Keratinocyte (primary cell): ENCODE data around the gene STIM1. TPM values are rescaled to one million over a fixed set of nuclear protein-coding genes. Genes with fewer than 3 reads are reported as not detected.

Source experiments
- DNase-seq: peaks from one replicate; pipeline ENCODE4 v3.0.0-alpha.2; 2011; ENCODE audit warnings: low read depth, missing footprints, low spot score
- FAIRE-seq: peaks from 2 replicates; lab custom pipeline; 2011; peaks lifted over from hg19 to GRCh38; lab: Jason Lieb, UNC
- H2AFZ ChIP-seq: 2 replicates; pipeline ENCODE4 v1.6.0; 2012; ENCODE audit warnings: low read length, control low read depth, inconsistent platforms; ENCODE audit not compliant: control insufficient read depth
- H3K27ac ChIP-seq: 2 replicates; pipeline ENCODE4 v1.5.1; 2011; ENCODE audit warnings: low read length; ENCODE audit not compliant: control insufficient read depth, insufficient read depth
- H3K27me3 ChIP-seq: 3 replicates; pipeline ENCODE4 v1.6.0; 2011; ENCODE audit warnings: low read length; ENCODE audit not compliant: control insufficient read depth, insufficient read depth; ENCODE audit errors: extremely low read depth
- H3K36me3 ChIP-seq, 2 experiments: 2 replicates in 1 of 2; 3 replicates in 1 of 2; pipeline ENCODE4 v1.5.1; 2011; ENCODE audit warnings: low read length in 2 of 2, mild to moderate bottlenecking in 1 of 2; ENCODE audit not compliant: control insufficient read depth in 2 of 2, insufficient read depth in 2 of 2; ENCODE audit errors: extremely low read depth in 1 of 2
- H3K4me1 ChIP-seq: 3 replicates; pipeline ENCODE4 v1.5.1; 2011; ENCODE audit warnings: low read length; ENCODE audit not compliant: control insufficient read depth, insufficient read depth; ENCODE audit errors: extremely low read depth
- H3K4me2 ChIP-seq: 3 replicates; pipeline ENCODE4 v1.6.0; 2011; ENCODE audit warnings: low read depth, low read length; ENCODE audit not compliant: control insufficient read depth, insufficient read depth; ENCODE audit errors: extremely low read depth
- H3K4me3 ChIP-seq, 3 experiments: fragments of 200-600 bp in 1 of 3; sonication (generic) in 1 of 3; 2 replicates in 2 of 3; 3 replicates in 1 of 3; pipeline ENCODE4 v1.5.1; 2011 to 2016; ENCODE audit warnings: low read length in 3 of 3, mild to moderate bottlenecking in 3 of 3, control low read depth in 2 of 3, inconsistent platforms in 1 of 3, low read depth in 1 of 3, mixed read lengths in 1 of 3, mixed run types in 1 of 3, moderate library complexity in 1 of 3; ENCODE audit not compliant: control insufficient read depth in 2 of 3, insufficient read depth in 2 of 3; ENCODE audit errors: extremely low read depth in 1 of 3
- H3K79me2 ChIP-seq: 2 replicates; pipeline ENCODE4 v1.6.0; 2012; ENCODE audit warnings: low read length; ENCODE audit not compliant: control insufficient read depth, insufficient read depth
- H3K9ac ChIP-seq: 3 replicates; pipeline ENCODE4 v1.6.0; 2011; ENCODE audit warnings: low read length; ENCODE audit not compliant: control insufficient read depth, insufficient read depth; ENCODE audit errors: extremely low read depth
- H3K9me1 ChIP-seq: 3 replicates; pipeline ENCODE4 v1.6.0; 2011; ENCODE audit warnings: low read length; ENCODE audit not compliant: control insufficient read depth, insufficient read depth; ENCODE audit errors: extremely low read depth
- H3K9me3 ChIP-seq: 2 replicates; pipeline ENCODE4 v1.5.1; 2012; ENCODE audit warnings: low read depth, low read length; ENCODE audit not compliant: control insufficient read depth
- H4K20me1 ChIP-seq: 3 replicates; pipeline ENCODE4 v1.6.0; 2011; ENCODE audit warnings: low read length; ENCODE audit not compliant: control insufficient read depth, insufficient read depth; ENCODE audit errors: extremely low read depth
- EZH2 ChIP-seq: IDR thresholded peaks from one replicate; pipeline ENCODE4 v1.6.1; 2012; ENCODE audit warnings: inconsistent platforms, mild to moderate bottlenecking, low read length, moderate library complexity
- dilution Hi-C: fragments of 300-500 bp; cut with MboI; formaldehyde crosslinking; loops from one replicate; pipeline ENCODE4 v1.7.0; 2020; ENCODE audit warnings: low sequenced_read_pairs; ENCODE audit not compliant: extremely low pct_ligation_motif_present
- polyA plus RNA-seq, 5 experiments: library from polyadenylated mRNA; depleted of rRNA in 3 of 5; stranded (reverse) in 3 of 5; stranded (forward) in 1 of 5; unstranded in 1 of 5; fragments of >200 nt; gene quantifications; 1 replicate in 1 of 5; 2 replicates in 3 of 5; 3 replicates in 1 of 5; pipeline versions ENCODE4 v1.2.1 to v1.2.3, GENCODE V29; 2011 to 2012; ENCODE audit warnings: missing spikeins in 2 of 5, low read depth in 1 of 5, low replicate concordance in 1 of 5
- TF ChIP-seq, protein P1 (sequence below), 3 experiments: IDR thresholded peaks in 1 of 3; conservative IDR thresholded peaks in 1 of 3; optimal IDR thresholded peaks in 1 of 3; 2 replicates in 2 of 3; 3 replicates in 1 of 3; pipeline versions ENCODE3 to v1.5.1; 2011; ENCODE audit warnings: low read length in 3 of 3, mild to moderate bottlenecking in 3 of 3, moderate library complexity in 2 of 3, control low read depth in 1 of 3, inconsistent platforms in 1 of 3; ENCODE audit not compliant: insufficient read depth in 2 of 3; ENCODE audit errors: extremely low read depth in 1 of 3

The STIM1 gene
- polyA plus RNA-seq, 1 donor (not counting 4 experiments of a cell fraction or from before 2014, with no cell fraction given), result 23.7 TPM

DNA sequence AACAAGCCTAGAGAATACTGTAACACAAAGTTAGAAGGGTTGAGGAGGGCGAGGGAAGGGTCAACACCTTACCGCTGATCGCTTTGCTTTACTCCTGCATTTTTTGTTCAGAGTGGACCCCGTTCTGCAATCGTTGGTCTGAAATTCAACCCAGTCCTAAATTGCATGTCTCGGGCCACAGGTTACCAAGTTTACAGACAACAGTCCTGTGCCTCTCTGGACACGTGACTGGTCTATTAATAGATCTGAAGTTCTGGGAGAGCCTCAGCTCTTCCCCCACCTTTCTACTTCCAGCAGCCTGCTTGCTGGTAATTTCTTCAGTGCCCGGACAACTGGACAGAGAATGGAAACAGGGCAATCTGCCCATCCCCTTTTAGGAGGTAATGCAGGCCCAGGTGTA lies 74.2 kb downstream of the STIM1 start:
- TF ChIP-seq, protein P1, sequence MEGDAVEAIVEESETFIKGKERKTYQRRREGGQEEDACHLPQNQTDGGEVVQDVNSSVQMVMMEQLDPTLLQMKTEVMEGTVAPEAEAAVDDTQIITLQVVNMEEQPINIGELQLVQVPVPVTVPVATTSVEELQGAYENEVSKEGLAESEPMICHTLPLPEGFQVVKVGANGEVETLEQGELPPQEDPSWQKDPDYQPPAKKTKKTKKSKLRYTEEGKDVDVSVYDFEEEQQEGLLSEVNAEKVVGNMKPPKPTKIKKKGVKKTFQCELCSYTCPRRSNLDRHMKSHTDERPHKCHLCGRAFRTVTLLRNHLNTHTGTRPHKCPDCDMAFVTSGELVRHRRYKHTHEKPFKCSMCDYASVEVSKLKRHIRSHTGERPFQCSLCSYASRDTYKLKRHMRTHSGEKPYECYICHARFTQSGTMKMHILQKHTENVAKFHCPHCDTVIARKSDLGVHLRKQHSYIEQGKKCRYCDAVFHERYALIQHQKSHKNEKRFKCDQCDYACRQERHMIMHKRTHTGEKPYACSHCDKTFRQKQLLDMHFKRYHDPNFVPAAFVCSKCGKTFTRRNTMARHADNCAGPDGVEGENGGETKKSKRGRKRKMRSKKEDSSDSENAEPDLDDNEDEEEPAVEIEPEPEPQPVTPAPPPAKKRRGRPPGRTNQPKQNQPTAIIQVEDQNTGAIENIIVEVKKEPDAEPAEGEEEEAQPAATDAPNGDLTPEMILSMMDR (optimal IDR thresholded peaks at IDR 0.05 in 1 of 3, IDR thresholded peaks at IDR 0.05 in 1 of 3, conservative IDR thresholded peaks at IDR 0.05 in 1 of 3; ENCODE audit: extremely low read depth in 1 of 3, insufficient read depth in 2 of 3, low read length in 3 of 3), result no peak
- no peak for TF ChIP-seq EZH2
- Histone ChIP-seq H3K27me3 (no peaks in the 10 kb centered on the region), H3K79me2 (peaks cover 18% of the 10 kb centered on the region), H3K9me1 (no peaks in the 10 kb centered on the region), H3K4me2 (no peak overlapping the region), H3K27ac (no peak overlapping the region), H4K20me1 (no peaks in the 10 kb centered on the region), H3K36me3 (peaks cover 0 to 3% of the 10 kb centered on the region in 2 experiments), H2AFZ (no peak overlapping the region), H3K9me3 (no peaks in the 10 kb centered on the region), H3K4me1 (peaks cover 8% of the 10 kb centered on the region), H3K9ac (no peak overlapping the region), H3K4me3 (no peak overlapping the region)
- FAIRE-seq (no peak), DNase-seq (no peak)
- dilution Hi-C loops, result no loop called here

DNA sequence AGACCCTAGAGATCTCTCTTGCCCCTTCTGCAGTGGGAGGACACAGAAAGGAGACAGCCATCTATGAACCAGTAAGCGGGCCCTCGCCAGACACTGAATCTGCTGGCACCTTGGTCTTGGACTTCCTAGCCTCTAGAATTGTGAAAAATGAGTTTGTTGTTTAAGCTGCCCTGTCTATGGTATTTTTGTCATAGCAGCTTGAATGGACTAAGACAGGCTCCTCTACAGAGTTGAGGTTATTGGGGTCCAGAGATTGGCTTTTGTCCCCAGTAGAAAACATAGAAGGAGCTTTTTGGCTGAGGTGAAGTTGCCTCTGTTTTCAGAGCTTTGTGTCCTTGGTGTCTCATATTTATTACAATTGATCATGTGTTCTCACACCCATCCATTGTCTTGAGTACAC lies 77.2 kb downstream of the STIM1 start:
- FAIRE-seq, result no peak
- no peaks in the 10 kb centered on the region for H4K20me1 ChIP-seq
- no peak overlapping the region for H2AFZ ChIP-seq
- peaks cover 0 to 3% of the 10 kb centered on the region in 2 experiments for H3K36me3 ChIP-seq
- no peak for TF ChIP-seq EZH2
- TF ChIP-seq, protein P1 (optimal IDR thresholded peaks at IDR 0.05 in 1 of 3, IDR thresholded peaks at IDR 0.05 in 1 of 3, conservative IDR thresholded peaks at IDR 0.05 in 1 of 3; ENCODE audit: extremely low read depth in 1 of 3, insufficient read depth in 2 of 3, low read length in 3 of 3), result no peak
- dilution Hi-C loops, result no loop called here
- H3K27ac ChIP-seq, result no peak overlapping the region
- H3K9me3 ChIP-seq, result no peaks in the 10 kb centered on the region
- H3K9me1 ChIP-seq, result no peaks in the 10 kb centered on the region
- no peak for DNase-seq
- no peak overlapping the region for H3K4me3 ChIP-seq
- H3K4me1 ChIP-seq, result peaks cover 3% of the 10 kb centered on the region
- H3K9ac ChIP-seq, result no peak overlapping the region
- H3K4me2 ChIP-seq, result no peak overlapping the region
- H3K27me3 ChIP-seq, result no peaks in the 10 kb centered on the region
- H3K79me2 ChIP-seq, result peaks cover 14% of the 10 kb centered on the region
